GM12801 (cell line): Measurements from ENCODE around the gene LPP.

ENCODE experiments used
- TF ChIP-seq, protein P1 (sequence below): IDR thresholded peaks from one replicate; pipeline ENCODE4 v1.5.1; 2011; ENCODE audit warnings: control low read depth; ENCODE audit not compliant: insufficient read length; ENCODE audit errors: extremely low read depth

The LPP gene

DNA sequence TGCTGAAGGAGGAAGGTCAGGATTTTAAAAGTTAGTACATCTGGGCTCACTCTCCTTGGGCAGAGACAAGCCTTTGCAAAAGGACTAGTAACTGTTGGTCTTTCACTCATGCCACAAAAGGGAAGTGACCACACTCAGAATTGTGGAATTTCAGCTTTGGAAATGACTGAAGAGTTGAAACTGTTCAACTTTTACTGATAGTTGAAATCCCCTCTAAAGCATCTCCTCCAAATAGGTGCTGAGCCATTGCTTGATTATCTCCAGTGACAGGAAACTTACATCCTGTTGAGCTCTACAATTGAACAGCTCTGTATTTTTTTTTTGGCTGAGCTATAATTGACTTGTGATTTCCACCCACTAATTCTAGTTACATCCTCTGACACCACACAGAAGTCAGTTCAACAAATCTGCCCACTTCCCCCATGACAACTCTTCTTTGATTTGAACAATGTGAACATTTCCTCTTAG, 763.0 kb downstream of the LPP start:
- TF ChIP-seq, protein P1, sequence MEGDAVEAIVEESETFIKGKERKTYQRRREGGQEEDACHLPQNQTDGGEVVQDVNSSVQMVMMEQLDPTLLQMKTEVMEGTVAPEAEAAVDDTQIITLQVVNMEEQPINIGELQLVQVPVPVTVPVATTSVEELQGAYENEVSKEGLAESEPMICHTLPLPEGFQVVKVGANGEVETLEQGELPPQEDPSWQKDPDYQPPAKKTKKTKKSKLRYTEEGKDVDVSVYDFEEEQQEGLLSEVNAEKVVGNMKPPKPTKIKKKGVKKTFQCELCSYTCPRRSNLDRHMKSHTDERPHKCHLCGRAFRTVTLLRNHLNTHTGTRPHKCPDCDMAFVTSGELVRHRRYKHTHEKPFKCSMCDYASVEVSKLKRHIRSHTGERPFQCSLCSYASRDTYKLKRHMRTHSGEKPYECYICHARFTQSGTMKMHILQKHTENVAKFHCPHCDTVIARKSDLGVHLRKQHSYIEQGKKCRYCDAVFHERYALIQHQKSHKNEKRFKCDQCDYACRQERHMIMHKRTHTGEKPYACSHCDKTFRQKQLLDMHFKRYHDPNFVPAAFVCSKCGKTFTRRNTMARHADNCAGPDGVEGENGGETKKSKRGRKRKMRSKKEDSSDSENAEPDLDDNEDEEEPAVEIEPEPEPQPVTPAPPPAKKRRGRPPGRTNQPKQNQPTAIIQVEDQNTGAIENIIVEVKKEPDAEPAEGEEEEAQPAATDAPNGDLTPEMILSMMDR = no peak

DNA sequence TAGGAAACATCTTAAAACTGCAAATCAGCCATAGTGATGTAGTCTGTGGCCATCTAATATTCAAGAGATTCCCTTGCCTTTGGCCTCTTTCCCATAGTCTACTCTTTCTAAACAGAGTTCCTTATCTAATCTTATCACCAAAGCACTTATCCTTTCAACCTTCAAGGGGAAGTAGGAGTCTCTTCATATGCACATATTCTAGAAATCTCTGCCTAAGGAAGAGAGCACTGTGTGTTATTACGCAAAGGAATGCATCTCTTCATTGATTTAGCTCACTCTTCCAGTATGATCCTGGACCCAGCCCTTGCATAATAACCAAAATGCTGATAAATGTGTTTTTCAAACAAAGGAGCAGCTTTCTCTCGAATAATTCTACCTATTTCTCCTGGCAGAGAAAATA, 764.1 kb downstream of the LPP start:
- TF ChIP-seq, protein P1 = no peak

DNA sequence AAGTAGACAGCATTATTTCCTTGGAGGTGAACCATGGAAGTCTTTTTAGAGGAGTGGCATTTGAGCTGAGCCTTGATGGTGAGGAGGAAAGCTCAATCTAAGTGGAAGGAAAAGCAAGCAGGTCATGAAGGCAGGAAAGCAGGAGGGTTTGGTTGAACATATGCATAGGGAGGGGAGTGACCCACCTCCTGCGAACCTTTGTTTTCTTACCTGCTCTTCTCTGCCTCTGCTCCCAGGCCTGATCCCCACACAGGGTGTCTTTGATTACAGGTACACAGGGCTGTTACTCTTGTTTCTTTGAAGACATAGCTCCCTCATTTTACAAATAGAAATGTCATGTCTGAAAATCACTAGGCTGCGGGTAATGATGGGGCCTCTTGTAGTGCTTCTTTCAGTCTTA, 769.7 kb downstream of the LPP start:
- TF ChIP-seq, protein P1 = no peak

DNA sequence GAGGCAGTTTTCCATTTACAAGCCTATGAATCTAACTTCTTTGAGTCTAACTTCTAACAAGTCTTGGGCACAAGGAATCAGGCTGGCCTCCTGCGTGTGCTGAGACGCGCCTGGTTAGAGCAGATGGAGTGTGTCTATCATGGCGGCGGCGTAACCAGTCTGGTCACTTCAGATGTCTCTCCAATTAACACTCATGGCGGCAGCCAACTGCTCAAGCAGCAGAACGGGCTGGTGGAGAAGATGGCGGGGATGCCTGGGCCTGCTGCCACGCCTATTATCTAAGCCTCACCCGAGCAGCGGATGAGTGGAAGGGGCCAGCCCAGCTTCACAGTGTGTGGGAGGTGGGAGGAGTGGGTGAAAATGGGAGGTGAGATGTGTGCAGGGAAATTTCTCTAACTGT, 771.4 kb downstream of the LPP start:
- TF ChIP-seq, protein P1 = no peak

DNA sequence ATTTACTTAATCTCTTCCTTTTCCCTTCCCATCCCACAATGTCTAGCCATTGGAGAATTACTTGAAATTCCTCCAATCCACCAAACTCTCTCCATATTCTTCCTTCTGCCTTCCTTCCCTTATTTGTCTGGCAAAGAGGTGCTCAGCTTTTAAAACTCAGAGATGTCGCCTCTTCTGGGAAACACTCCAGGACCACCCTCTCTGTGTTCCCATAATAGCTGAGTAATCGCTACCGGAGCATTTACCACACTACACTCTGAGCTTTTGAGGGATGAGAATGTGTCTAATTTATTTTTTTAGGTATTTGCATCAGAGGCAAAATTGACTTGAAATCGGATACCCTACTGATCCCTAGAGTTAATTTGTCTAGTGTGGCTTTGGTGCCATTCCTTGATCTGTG, 772.2 kb downstream of the LPP start:
- TF ChIP-seq, protein P1 = no peak

DNA sequence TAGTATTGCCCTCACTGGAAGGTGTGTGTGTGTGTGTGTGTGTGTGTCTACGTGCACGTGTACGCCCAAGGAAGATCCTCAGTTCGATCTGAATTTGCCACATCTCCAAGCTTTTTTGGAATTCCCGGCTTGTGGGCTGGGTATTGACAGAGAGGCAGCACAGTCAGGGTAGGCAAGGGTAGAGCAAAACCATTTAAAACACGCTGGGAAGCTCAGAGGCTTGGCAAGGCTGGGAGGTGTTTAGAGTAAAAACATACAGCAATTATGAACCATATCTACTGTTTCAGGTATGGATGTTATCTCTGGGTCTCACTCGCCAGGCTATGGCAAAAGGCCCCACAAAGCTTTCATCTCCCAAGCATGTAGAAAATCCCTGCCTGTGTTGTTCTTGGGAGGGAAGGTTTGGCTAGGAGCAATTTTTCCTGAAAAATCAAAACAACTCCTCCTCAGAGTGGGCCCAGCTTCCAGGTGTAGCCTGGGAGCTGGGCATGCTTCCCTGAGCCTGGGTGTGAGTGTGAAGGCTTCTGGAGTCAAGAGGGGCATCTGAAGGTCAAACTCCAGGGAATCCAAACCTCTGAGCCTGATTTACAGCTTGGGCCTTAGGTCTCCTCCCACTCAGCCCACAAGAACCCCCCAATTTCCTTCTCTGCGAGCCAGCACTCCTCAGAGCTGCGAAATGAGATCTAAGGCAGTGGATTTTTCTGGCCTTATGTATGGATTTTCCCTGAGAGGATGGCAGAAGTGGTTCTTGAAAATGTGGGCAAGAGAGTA, 773.0 kb downstream of the LPP start:
- TF ChIP-seq, protein P1 = no peak

DNA sequence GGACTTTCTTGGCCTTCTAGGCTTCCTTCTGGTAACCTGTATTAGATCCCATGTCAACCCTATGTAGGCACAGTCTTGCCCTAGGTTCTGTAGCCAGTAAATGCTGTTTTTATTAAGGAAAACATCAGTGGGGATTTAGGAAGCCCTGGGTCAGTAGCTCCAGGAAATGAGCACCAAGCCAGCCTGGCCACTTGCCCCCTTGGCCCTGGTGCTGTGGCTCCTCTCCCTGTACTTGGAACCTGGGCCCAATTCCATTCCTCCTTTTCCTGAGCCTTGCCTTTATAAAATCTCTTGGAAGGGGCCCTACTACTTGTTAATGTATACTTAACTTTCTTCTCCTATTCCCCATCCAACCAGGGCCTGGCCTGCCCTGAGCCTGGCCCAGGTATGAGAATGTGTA, 774.0 kb downstream of the LPP start:
- TF ChIP-seq, protein P1 = no peak
